Bronchial epithelial cell (primary cell): ENCODE results near the gene EPHB1. TPM values are rescaled to one million over a fixed set of nuclear protein-coding genes. Genes with fewer than 3 reads are reported as not detected.

Experiments used
- DNase-seq: peaks from one replicate; pipeline ENCODE4 v3.0.0-alpha.2; 2010; ENCODE audit warnings: low read depth
- FAIRE-seq: peaks from 2 replicates; lab custom pipeline; 2011; peaks lifted over from hg19 to GRCh38; lab: Jason Lieb, UNC
- H3K27me3 ChIP-seq: 2 replicates; pipeline ENCODE4 v1.5.1; 2011; ENCODE audit warnings: low read length; ENCODE audit not compliant: control insufficient read depth, insufficient read depth
- H3K36me3 ChIP-seq: 2 replicates; pipeline ENCODE4 v1.5.1; 2011; ENCODE audit warnings: low read length; ENCODE audit not compliant: control insufficient read depth, insufficient read depth
- H3K4me3 ChIP-seq: 2 replicates; pipeline ENCODE4 v1.5.1; 2011; ENCODE audit warnings: mild to moderate bottlenecking, low read depth, low read length, control low read depth
- CTCF ChIP-seq: IDR thresholded peaks from 2 replicates; pipeline ENCODE4 v1.5.1; 2011; ENCODE audit warnings: mild to moderate bottlenecking, moderate library complexity, low read length, control low read depth, inconsistent platforms; ENCODE audit not compliant: insufficient read depth, severe bottlenecking
- total RNA-seq: library from RNA; depleted of rRNA; stranded (reverse); fragments of >200 nt; gene quantifications from 2 replicates; pipeline ENCODE4 v1.2.1, GENCODE V29; 2014

EPHB1 gene
- under 0.01 TPM in 1 of 2 replicates, not detected in the other for total RNA-seq

GRCh38 chr3:134794950-134795745 lies at the start of gene EPHB1:
Gene EPHB1 (plus strand): TSS chr3:134795260.
- TF ChIP-seq CTCF: peak; percentile 87
- Histone ChIP-seq H3K36me3 (no peaks in the 10 kb centered on the region), H3K4me3 (peak within 1 kb of the TSS; percentile 38), H3K27me3 (peaks cover 26% of the 10 kb centered on the region)
- DNase-seq (peak; percentile 82), FAIRE-seq (no peak)

GRCh38 chr3:134748698-134749097 lies 46.4 kb upstream of the EPHB1 start:
- FAIRE-seq (no peak), DNase-seq (no peak)
- Histone ChIP-seq H3K36me3 (no peaks in the 10 kb centered on the region), H3K27me3 (no peaks in the 10 kb centered on the region), H3K4me3 (no peak overlapping the region)
- no peak for TF ChIP-seq CTCF

GRCh38 chr3:134749174-134749573 lies 45.9 kb upstream of the EPHB1 start:
- FAIRE-seq (no peak), DNase-seq (no peak)
- Histone ChIP-seq H3K4me3 (no peak overlapping the region), H3K27me3 (no peaks in the 10 kb centered on the region), H3K36me3 (no peaks in the 10 kb centered on the region)
- no peak for TF ChIP-seq CTCF

GRCh38 chr3:134749802-134750553 lies 45.1 kb upstream of the EPHB1 start:
- H3K4me3 ChIP-seq: no peak overlapping the region
- H3K36me3 ChIP-seq: no peaks in the 10 kb centered on the region
- DNase-seq (no peak), FAIRE-seq (peak; percentile 36)
- TF ChIP-seq CTCF: no peak
- H3K27me3 ChIP-seq: no peaks in the 10 kb centered on the region

- FAIRE-seq (no peak), DNase-seq (no peak)
- Histone ChIP-seq H3K4me3 (no peak overlapping the region), H3K27me3 (no peaks in the 10 kb centered on the region), H3K36me3 (no peaks in the 10 kb centered on the region)
- TF ChIP-seq CTCF: no peak
Measured at GRCh38 chr3:134751831-134752230, 43.2 kb upstream of the EPHB1 start.
